Measurements from ENCODE around the gene BCL2. TPM values are rescaled to one million over a fixed set of nuclear protein-coding genes. Genes with fewer than 3 reads are reported as not detected.

The BCL2 gene
- total RNA-seq, 1 experiment from 2014 or later, result 1.3 TPM

DNA sequence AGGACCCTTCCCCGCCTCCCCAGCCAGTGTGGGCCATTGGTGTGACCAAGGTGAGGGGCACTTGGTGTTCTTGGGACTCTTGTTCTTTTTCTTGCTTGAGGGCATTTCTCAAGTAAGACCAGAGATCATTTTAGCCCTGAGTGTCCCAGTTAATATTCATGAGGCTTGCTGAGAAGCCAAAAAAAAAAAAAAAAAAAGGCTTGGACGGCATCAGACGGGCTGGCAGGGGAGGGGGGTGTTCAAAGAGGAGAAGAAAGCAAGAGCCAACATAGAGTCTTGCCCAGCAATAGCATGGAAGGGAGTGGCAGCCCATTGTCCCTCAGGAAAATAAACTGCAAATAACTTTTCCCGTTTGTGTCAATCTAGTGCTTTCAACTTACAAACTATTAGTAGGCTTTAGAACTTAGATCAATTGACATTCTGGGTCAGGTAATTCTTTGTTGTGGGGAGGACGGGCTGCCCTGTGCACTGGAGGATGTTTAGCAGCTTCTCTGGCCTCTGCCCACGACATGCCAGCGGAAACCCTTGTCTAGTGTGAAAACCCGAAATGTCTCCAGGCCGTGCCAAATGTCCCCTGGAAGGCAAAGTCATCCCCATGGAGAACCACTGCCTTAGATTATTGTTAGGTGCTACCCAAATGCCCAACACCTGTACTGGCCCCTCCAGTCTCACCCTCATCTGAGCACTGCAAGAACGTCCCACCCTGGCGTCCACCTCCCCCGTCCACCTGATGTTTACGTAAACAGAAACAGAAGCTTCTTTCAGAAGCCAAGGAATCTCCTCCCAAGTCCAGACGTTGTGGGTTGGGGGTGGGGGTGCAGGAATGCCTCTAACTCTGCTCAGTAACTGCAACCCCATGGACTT lies 163.4 kb downstream of the BCL2 start:
- H3K4me2 ChIP-seq (ENCODE audit: insufficient read depth, insufficient read length, low read length), result no peak overlapping the region
- H3K36me3 Mint-ChIP-seq (ENCODE audit: insufficient read depth in 1 of 3, low read depth in 3 of 3), result no peaks in the 10 kb centered on the region

More for the DNA sequence above, 163.4 kb downstream of the BCL2 start:
- Histone ChIP-seq H2BK5ac (ENCODE audit: insufficient read length, low read length) (no peak overlapping the region), H3K23ac (ENCODE audit: insufficient read length, low read depth, low read length) (no peak overlapping the region), H4K5ac (ENCODE audit: insufficient read length, low read depth, low read length) (no peak overlapping the region), H3K4ac (ENCODE audit: low read depth, low read length) (no peak overlapping the region), H3K9me3 (ENCODE audit: control insufficient read depth, low read depth, low read length) (no peaks in the 10 kb centered on the region), H4K8ac (replicated peaks; ENCODE audit: insufficient read length, low read depth, low read length) (no peak overlapping the region), H3K14ac (ENCODE audit: insufficient read depth, low read length) (no peak overlapping the region), H2BK15ac (ENCODE audit: low read depth, low read length) (no peak overlapping the region), H2AFZ (ENCODE audit: low read length) (no peak overlapping the region), H3K79me1 (ENCODE audit: insufficient read depth, low read depth, low read length, poor library complexity, severe bottlenecking) (no peaks in the 10 kb centered on the region), H4K20me1 (ENCODE audit: control insufficient read depth, insufficient read depth, insufficient read length) (no peaks in the 10 kb centered on the region), H4K91ac (ENCODE audit: insufficient read length, low read depth, low read length) (no peak overlapping the region), H3K18ac (ENCODE audit: insufficient read length, low read depth, low read length) (no peak overlapping the region), H2BK120ac (ENCODE audit: low read depth, low read length, poor library complexity, severe bottlenecking) (no peak overlapping the region), H3K27me3 (ENCODE audit: insufficient read depth, low read length) (no peaks in the 10 kb centered on the region), H2AK5ac (ENCODE audit: insufficient read length, low read length) (no peak overlapping the region), H2BK20ac (ENCODE audit: low read depth, low read length, poor library complexity, severe bottlenecking) (no peak overlapping the region), H3K79me2 (ENCODE audit: insufficient read depth, low read length) (no peaks in the 10 kb centered on the region), H3T11ph (ENCODE audit: low read length) (no peak overlapping the region), H3K23me2 (ENCODE audit: insufficient read length, low read depth, low read length, poor library complexity, severe bottlenecking) (no peaks in the 10 kb centered on the region), H3K56ac (ENCODE audit: insufficient read length, low read depth, low read length) (no peak overlapping the region), H3K9ac (ENCODE audit: extremely low read depth, insufficient read length, low read length) (no peak overlapping the region), H2BK12ac (ENCODE audit: insufficient read length, low read depth, low read length) (no peak overlapping the region), H3K27ac (ENCODE audit: insufficient read length, low read depth, low read length) (no peak overlapping the region), H3K4me1 (ENCODE audit: insufficient read depth, low read length) (no peaks in the 10 kb centered on the region)
- TF ChIP-seq, protein P1, sequence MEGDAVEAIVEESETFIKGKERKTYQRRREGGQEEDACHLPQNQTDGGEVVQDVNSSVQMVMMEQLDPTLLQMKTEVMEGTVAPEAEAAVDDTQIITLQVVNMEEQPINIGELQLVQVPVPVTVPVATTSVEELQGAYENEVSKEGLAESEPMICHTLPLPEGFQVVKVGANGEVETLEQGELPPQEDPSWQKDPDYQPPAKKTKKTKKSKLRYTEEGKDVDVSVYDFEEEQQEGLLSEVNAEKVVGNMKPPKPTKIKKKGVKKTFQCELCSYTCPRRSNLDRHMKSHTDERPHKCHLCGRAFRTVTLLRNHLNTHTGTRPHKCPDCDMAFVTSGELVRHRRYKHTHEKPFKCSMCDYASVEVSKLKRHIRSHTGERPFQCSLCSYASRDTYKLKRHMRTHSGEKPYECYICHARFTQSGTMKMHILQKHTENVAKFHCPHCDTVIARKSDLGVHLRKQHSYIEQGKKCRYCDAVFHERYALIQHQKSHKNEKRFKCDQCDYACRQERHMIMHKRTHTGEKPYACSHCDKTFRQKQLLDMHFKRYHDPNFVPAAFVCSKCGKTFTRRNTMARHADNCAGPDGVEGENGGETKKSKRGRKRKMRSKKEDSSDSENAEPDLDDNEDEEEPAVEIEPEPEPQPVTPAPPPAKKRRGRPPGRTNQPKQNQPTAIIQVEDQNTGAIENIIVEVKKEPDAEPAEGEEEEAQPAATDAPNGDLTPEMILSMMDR (conservative IDR thresholded peaks at IDR 0.05), result no peak
- no peak for DNase-seq
- Mint-ChIP-seq H3K9me3 (no peaks in the 10 kb centered on the region), H3K4me3 (no peak overlapping the region; a peak in 1 of 5 replicates), H3K27me3 (ENCODE audit: low read depth) (peaks cover 10% of the 10 kb centered on the region), H3K4me1 (peaks cover 4 to 24% of the 10 kb centered on the region in 2 experiments), H3K27ac (no peak overlapping the region; a peak in 2 of 7 replicates)
- WGBS (ENCODE audit: extremely low coverage, insufficient read length, low lambda C conversion rate), result no CpG with 5 or more reads among the region's 14 CpGs

Data from H9 (cell line).